ENCODE data around the gene CMIP. TPM values are rescaled to one million over a fixed set of nuclear protein-coding genes. Genes with fewer than 3 reads are reported as not detected.

The CMIP gene
- total and polyA plus RNA-seq, 3 experiments from 2014 or later = 1.0 to 24.4 (median 23.6) TPM

DNA sequence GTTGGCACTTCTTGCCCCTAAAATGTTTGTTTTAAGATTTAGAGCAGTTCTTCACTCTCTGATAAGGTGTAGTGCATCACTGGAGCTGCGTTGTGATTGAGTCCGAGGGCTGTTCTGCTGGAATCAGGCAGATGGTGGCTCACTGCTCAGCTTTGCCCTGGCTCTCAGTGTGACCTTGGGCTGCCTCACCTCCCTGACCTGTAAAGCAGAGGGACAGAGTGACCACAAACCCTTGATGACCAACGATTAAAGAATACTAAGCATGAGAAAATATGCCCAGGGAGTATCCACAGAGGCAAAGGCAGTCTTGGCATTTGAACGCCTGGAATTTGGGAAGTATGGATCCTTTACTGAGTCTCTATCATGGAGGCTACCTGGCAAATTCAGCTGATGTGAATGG is 18.1 kb downstream of the CMIP start:
- Mint-ChIP-seq H3K4me3 (no peak overlapping the region), H3K36me3 (peaks cover 5 to 34% (median 9%) of the 10 kb centered on the region in 3 donors), H3K4me1 (peaks cover 56 to 85% (median 76%) of the 10 kb centered on the region in 3 donors), H3K9me3 (no peaks in the 10 kb centered on the region), H3K27me3 (no peaks in the 10 kb centered on the region), H3K27ac (peak overlapping the region in 7 of 8 donors; percentile 17 to 92 (median 71))
- Histone ChIP-seq H3K36me3 (ENCODE audit: insufficient read depth, low read length) (no peaks in the 10 kb centered on the region), H3K4me3 (ENCODE audit: low read length) (no peak overlapping the region), H3K27ac (ENCODE audit: low read depth, low read length) (no peak overlapping the region), H3K9me3 (ENCODE audit: low read length) (no peaks in the 10 kb centered on the region), H3K27me3 (ENCODE audit: insufficient read depth, low read length, poor library complexity, severe bottlenecking) (no peaks in the 10 kb centered on the region), H3K4me1 (ENCODE audit: insufficient read depth, low read length) (peaks cover 38% of the 10 kb centered on the region)
- no peak for DNase-seq
- POLR2A ChIA-PET = no interaction called here
- CTCF ChIA-PET = interaction anchor here (0.8 to 1.7 kb wide), 3 partner anchors 9 to 160 kb away, joined by 3 read pairs; no protein-coding TSS in a partner anchor

DNA sequence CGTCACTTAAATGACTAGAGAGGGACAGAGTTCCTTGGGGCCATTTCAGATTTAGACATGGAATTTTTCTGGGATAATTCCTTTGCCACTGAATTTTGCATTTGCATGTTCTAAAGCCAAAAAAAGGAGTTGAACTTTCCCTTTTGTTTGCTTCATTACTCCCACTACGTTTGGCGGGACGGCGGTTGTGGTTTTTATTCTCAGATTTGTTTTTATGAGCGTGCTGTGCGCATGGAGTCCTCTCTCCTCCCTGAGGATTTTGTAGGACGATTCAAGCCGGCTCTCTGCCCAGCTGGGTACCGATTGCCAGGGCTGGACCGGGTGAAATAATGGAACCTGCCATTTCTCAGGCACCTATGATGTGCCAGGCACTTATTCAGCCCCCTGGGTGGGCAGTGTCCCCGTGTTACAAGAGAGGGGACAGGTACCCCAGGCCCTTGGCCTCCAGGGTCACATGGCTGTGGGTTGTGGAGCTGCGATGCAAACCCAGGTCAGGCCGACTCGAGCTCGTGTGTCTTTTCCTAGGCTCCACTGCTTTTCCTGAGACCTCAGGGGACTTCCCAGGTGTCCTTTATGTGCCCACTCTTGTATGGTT is 18.8 kb downstream of the CMIP start:
- H3K27me3 ChIP-seq (ENCODE audit: insufficient read depth, low read length, poor library complexity, severe bottlenecking) = no peaks in the 10 kb centered on the region
- peak overlapping the region; percentile 11 for H3K27ac ChIP-seq (ENCODE audit: low read depth, low read length)
- Mint-ChIP-seq H3K36me3 (peaks cover 5 to 31% (median 9%) of the 10 kb centered on the region in 3 donors), H3K27ac (peak overlapping the region in 4 of 8 donors; percentile 9 to 87 (median 48)), H3K4me1 (peaks cover 60 to 89% (median 79%) of the 10 kb centered on the region in 3 donors), H3K27me3 (no peaks in the 10 kb centered on the region), H3K4me3 (no peak overlapping the region), H3K9me3 (no peaks in the 10 kb centered on the region)
- no peak for DNase-seq
- POLR2A ChIA-PET = interaction anchor here (1.1 kb wide), 1 partner anchor 33 kb away, joined by 6 read pairs; no protein-coding TSS in a partner anchor
- H3K9me3 ChIP-seq (ENCODE audit: low read length) = no peaks in the 10 kb centered on the region
- CTCF ChIA-PET = interaction anchor here (1.7 kb wide), 1 partner anchor 9 kb away, joined by 3 read pairs; no protein-coding TSS in a partner anchor
- H3K4me1 ChIP-seq (ENCODE audit: insufficient read depth, low read length) = peaks cover 45% of the 10 kb centered on the region
- no peaks in the 10 kb centered on the region for H3K36me3 ChIP-seq (ENCODE audit: insufficient read depth, low read length)
- no peak overlapping the region for H3K4me3 ChIP-seq (ENCODE audit: low read length)

DNA sequence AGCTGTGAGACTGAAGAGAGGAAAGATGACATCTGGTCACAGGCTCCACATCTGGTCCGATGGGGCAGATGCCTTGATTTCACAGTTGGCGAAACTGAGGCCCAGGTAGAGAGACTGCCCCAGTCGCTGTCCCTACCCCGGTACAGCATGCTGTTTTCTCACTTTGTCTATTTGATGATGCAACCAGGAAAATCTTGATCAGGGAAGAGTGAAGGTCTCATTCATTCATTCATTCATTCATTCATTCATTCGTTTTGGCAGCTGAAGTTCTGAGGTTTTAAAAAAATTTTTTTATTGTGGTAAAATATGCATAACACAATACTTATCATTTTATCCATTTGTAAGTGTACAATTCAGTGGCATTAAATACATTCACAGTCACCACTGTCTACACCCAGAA is 19.7 kb downstream of the CMIP start:
- H3K27me3 ChIP-seq (ENCODE audit: insufficient read depth, low read length, poor library complexity, severe bottlenecking) = no peaks in the 10 kb centered on the region
- peaks cover 54% of the 10 kb centered on the region for H3K4me1 ChIP-seq (ENCODE audit: insufficient read depth, low read length)
- ChIA-PET POLR2A (no interaction called here), CTCF (no interaction called here)
- H3K4me1 Mint-ChIP-seq = peaks cover 65 to 90% (median 80%) of the 10 kb centered on the region in 3 donors
- peak overlapping the region in 1 of 7 donors; percentile 6 for H3K4me3 Mint-ChIP-seq
- DNase-seq = no peak
- no peaks in the 10 kb centered on the region for H3K9me3 Mint-ChIP-seq
- peaks cover 0 to 23% (median 6%) of the 10 kb centered on the region in 3 donors for H3K36me3 Mint-ChIP-seq
- H3K27me3 Mint-ChIP-seq = no peaks in the 10 kb centered on the region
- no peak overlapping the region for H3K4me3 ChIP-seq (ENCODE audit: low read length)
- H3K9me3 ChIP-seq (ENCODE audit: low read length) = no peaks in the 10 kb centered on the region
- no peak overlapping the region for H3K27ac ChIP-seq (ENCODE audit: low read depth, low read length)
- H3K27ac Mint-ChIP-seq = peak overlapping the region in 5 of 8 donors; percentile 50 to 86 (median 76)
- no peaks in the 10 kb centered on the region for H3K36me3 ChIP-seq (ENCODE audit: insufficient read depth, low read length)

- H3K27ac ChIP-seq (ENCODE audit: low read depth, low read length) = no peak overlapping the region
- ChIA-PET CTCF (no interaction called here), POLR2A (no interaction called here)
- no peaks in the 10 kb centered on the region for H3K36me3 ChIP-seq (ENCODE audit: insufficient read depth, low read length)
- no peaks in the 10 kb centered on the region for H3K27me3 Mint-ChIP-seq
- peak overlapping the region in 1 of 7 donors; percentile 27 for H3K4me3 Mint-ChIP-seq
- no peaks in the 10 kb centered on the region for H3K9me3 Mint-ChIP-seq
- peak overlapping the region in 6 of 8 donors; percentile 11 to 79 (median 54) for H3K27ac Mint-ChIP-seq
- H3K9me3 ChIP-seq (ENCODE audit: low read length) = no peaks in the 10 kb centered on the region
- H3K4me1 ChIP-seq (ENCODE audit: insufficient read depth, low read length) = peaks cover 61% of the 10 kb centered on the region
- peaks cover 0 to 21% (median 6%) of the 10 kb centered on the region in 3 donors for H3K36me3 Mint-ChIP-seq
- H3K4me1 Mint-ChIP-seq = peaks cover 75 to 91% (median 86%) of the 10 kb centered on the region in 3 donors
- H3K27me3 ChIP-seq (ENCODE audit: insufficient read depth, low read length, poor library complexity, severe bottlenecking) = no peaks in the 10 kb centered on the region
- DNase-seq = no peak
- no peak overlapping the region for H3K4me3 ChIP-seq (ENCODE audit: low read length)
These were observed 20.9 kb downstream of the CMIP start for GRCh38 chr16:81465375-81465943.

- no peak overlapping the region for H3K4me3 ChIP-seq (ENCODE audit: low read length)
- no peaks in the 10 kb centered on the region for H3K27me3 Mint-ChIP-seq
- ChIA-PET POLR2A (no interaction called here), CTCF (no interaction called here)
- no peaks in the 10 kb centered on the region for H3K9me3 ChIP-seq (ENCODE audit: low read length)
- H3K4me1 ChIP-seq (ENCODE audit: insufficient read depth, low read length) = peaks cover 70% of the 10 kb centered on the region
- no peaks in the 10 kb centered on the region for H3K9me3 Mint-ChIP-seq
- H3K36me3 Mint-ChIP-seq = peaks cover 0 to 16% (median 2%) of the 10 kb centered on the region in 3 donors
- no peak overlapping the region for H3K27ac ChIP-seq (ENCODE audit: low read depth, low read length)
- no peaks in the 10 kb centered on the region for H3K27me3 ChIP-seq (ENCODE audit: insufficient read depth, low read length, poor library complexity, severe bottlenecking)
- peak overlapping the region; percentile 37 to 99 (median 76) for H3K27ac Mint-ChIP-seq
- no peak overlapping the region for H3K4me3 Mint-ChIP-seq
- H3K4me1 Mint-ChIP-seq = peaks cover 74 to 91% (median 86%) of the 10 kb centered on the region in 3 donors
- no peak for DNase-seq
- H3K36me3 ChIP-seq (ENCODE audit: insufficient read depth, low read length) = no peaks in the 10 kb centered on the region
These were observed 21.9 kb downstream of the CMIP start for GRCh38 chr16:81466356-81466980.

- POLR2A ChIA-PET = no interaction called here
- H3K4me3 Mint-ChIP-seq = no peak overlapping the region
These were observed 22.5 kb downstream of the CMIP start for GRCh38 chr16:81467072-81467471.

GRCh38 chr16:81467815-81468214 is 23.2 kb downstream of the CMIP start:
- Histone ChIP-seq H3K36me3 (ENCODE audit: insufficient read depth, low read length) (no peaks in the 10 kb centered on the region), H3K4me1 (ENCODE audit: insufficient read depth, low read length) (peaks cover 77% of the 10 kb centered on the region), H3K27me3 (ENCODE audit: insufficient read depth, low read length, poor library complexity, severe bottlenecking) (no peaks in the 10 kb centered on the region), H3K4me3 (ENCODE audit: low read length) (no peak overlapping the region), H3K27ac (ENCODE audit: low read depth, low read length) (peak overlapping the region; percentile 11), H3K9me3 (ENCODE audit: low read length) (no peaks in the 10 kb centered on the region)
- Mint-ChIP-seq H3K4me1 (peaks cover 74 to 91% (median 83%) of the 10 kb centered on the region in 3 donors), H3K36me3 (peaks cover 0 to 20% (median 2%) of the 10 kb centered on the region in 3 donors), H3K4me3 (no peak overlapping the region), H3K9me3 (no peaks in the 10 kb centered on the region), H3K27me3 (no peaks in the 10 kb centered on the region), H3K27ac (peak overlapping the region; percentile 32 to 99 (median 78))
- ChIA-PET POLR2A (no interaction called here), CTCF (interaction anchor here (1.0 kb wide), 1 partner anchor 13 kb away, joined by 3 read pairs; no protein-coding TSS in a partner anchor)
- no peak for DNase-seq

More at GRCh38 chr16:81467072-81467471, 22.5 kb downstream of the CMIP start:
- Histone ChIP-seq H3K9me3 (ENCODE audit: low read length) (no peaks in the 10 kb centered on the region), H3K4me3 (ENCODE audit: low read length) (no peak overlapping the region), H3K36me3 (ENCODE audit: insufficient read depth, low read length) (no peaks in the 10 kb centered on the region), H3K27ac (ENCODE audit: low read depth, low read length) (no peak overlapping the region), H3K27me3 (ENCODE audit: insufficient read depth, low read length, poor library complexity, severe bottlenecking) (no peaks in the 10 kb centered on the region), H3K4me1 (ENCODE audit: insufficient read depth, low read length) (peaks cover 73% of the 10 kb centered on the region)
- Mint-ChIP-seq H3K27me3 (no peaks in the 10 kb centered on the region), H3K36me3 (peaks cover 0 to 21% (median 2%) of the 10 kb centered on the region in 3 donors), H3K27ac (peak overlapping the region in 6 of 8 donors; percentile 51 to 99 (median 76)), H3K4me1 (peaks cover 74 to 91% (median 86%) of the 10 kb centered on the region in 3 donors), H3K9me3 (no peaks in the 10 kb centered on the region)
- CTCF ChIA-PET = no interaction called here
- DNase-seq = no peak

All from CD8-positive, alpha-beta memory T cell (primary cell).